COLO668 (cell line): Measurements from ENCODE around the gene FLG2.

ENCODE experiments used
- DNase-seq: peaks from one replicate; lab custom pipeline; 2025; ENCODE audit not compliant: unreplicated experiment; lab: John Stamatoyannopoulos, UW

FLG2 gene

DNA sequence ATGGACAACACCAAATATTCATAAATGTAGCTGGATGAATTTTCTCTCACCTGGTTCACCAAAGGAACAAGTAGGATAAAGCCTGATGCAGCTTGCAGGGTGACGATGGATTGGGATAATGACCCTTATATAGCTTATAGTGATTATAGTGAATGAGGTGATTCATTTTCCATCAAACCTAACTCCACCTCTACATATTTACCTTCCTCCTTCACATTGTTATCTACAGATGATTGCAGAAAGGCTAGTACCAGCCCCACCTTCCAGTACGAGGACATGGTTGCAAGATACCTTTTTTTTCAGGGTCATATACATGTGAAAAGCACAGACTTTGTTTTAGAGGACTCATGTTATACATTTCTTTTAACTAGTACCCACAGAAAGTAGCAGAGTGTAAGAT is at the start of gene FLG2:
FLG2 (minus strand) TSS at position 101 of the 400 bp plus-strand sequence. CDS start 1,122 bp downstream, outside the sequence.
- DNase-seq, result no peak

DNA sequence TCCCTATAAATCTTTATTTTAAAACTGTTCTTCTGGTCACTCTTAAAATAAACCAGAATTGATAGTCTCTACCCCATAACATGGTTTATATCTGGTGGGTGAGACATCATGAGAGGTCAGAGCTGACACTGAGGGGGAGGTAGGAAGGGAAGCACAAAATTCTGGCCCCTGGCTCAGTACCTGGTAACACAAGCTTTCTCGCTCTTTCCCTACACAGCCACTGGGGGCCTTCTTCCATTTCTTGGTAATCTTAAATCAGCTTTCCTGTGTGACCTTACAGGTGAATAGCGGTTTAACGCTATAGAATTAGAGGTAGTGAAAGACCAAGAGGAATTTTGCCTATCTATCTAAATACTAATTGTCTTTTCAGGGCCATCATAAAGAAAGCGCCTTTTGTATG is 48.9 kb upstream of the FLG2 start:
- DNase-seq, result no peak

DNA sequence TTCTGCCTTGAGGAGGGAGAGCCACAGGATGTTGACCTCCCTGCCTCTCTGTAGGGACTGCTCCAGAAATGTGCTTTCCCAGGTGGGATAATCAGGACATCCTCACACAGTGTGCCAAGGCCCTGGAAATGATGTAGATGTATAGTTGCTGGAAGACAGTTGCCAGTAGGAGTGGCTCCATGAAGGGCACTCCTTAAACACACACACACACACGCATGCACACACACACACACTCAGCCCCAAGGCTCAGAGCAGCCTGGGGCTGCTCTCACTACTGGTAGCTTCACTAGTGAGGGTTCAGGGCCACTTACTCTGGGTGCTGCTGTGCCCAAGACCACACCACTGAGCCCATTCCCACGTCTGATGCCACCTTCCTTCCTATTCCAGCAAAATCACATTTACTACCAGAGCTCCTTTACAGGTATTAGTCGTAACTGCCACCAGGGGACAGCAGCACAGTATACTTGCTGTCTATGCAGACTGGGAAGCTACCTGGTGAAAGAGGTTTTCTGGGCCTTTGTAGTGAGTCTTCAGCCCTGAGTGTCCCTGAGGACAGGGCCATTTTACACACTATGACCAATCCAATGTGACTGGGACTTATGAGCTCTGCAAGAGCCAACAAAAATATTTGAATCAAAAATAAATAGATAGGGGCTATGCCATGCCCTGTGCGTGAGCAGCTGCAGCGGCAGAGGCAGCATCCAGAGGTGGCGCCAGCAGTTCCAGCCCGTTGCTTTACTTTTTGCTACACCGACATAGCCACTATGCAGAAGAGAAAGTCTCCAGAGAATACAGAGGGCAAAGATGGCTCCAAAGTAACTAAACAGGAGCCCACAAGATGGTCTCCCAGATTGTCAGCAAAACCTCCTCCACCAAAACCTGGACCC is 39.2 kb upstream of the FLG2 start:
- DNase-seq, result no peak

DNA sequence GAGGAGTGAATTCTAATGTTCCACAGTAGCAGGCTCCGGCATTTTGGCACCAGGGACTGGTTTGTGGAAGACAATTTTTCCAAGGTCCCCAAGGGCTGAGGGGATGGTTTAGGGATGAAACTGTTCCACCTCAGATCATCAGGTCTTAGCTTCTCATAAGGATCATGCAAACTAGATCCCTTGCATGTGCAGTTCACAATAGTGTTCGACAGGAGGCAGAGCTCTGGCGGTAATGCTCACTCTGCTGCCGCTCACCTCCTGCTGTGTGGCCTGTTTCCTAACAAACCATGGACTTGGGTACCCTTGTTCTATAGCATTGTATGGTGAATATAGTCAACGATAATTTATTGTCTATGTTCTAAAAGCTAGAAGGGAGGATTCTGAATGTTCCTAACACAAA is 37.7 kb upstream of the FLG2 start:
- DNase-seq, result no peak

DNA sequence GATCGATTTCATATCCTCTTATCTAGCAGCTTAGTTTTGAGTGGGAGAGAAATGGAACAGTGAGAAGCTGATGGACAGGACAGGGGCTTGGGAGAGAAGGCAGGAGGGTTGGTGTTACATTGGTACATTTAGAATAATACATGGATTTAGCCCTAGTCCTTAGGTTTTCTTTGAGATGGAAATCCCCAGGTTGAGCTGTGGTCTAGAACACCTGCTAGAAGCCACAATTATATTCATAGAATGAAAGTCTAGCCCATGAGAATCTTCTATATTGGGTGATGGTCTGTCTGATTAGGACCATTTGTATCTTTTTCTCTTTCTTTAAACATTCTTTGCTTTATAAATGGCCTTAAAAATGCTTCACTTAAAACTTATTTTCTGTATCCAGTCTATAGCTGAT is 34.3 kb upstream of the FLG2 start:
- DNase-seq, result no peak

DNA sequence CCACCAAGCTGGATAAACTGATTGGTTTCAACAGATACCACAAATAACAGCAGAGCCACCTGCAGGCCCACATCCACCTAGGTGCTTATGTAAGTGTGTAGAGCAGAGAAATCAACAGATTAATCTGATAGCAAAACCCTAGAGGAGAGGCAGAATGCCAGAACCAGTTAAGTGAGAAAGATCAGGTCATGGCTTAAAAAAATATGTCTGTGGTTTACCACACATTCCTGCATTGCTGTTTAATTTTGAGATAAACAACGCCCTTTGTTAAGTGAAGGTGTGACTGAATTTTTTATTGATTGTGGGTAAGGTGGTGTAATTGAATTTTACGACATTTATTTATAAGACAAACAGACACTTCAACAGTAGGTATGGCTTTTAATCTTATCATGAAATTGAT is 33.1 kb upstream of the FLG2 start:
- DNase-seq, result no peak

DNA sequence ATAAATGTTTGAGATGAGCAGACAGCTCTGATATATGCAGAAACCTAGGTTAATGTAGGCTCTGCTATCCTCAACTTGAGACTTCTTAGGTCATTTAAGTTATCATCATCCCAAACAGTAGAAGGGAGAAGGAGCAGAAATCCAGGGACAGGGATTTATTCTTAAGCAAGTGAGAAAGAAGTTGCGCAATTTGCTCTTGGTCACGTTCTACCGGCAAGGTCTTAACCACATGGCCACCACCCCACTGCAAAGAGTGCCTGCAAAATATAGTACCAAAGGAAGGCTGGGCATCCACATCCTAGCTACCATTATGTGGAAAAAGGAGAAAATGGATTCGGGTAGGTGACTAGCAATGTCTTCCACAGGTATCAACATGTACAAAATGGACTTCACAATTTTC is 29.1 kb upstream of the FLG2 start:
- no peak for DNase-seq

DNA sequence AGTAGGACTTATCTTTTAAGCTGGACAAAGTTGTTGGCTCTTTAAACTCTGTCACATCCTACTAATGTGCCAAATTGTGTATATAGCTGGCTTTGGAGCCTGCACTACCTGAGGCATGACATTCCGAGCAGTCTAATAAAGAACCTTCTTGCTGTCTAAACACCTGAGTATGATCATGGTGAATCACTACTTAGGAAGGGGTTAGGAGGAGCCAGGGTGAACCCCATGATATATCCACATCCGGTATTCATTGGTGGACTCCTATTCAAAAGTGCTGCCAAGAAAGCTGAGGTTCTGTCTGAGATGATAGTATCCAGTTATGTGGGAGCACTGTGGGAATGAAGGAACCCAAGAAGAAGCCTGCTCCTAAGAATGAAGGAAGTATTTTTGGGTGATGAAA is 27.1 kb upstream of the FLG2 start:
- DNase-seq, result no peak

DNA sequence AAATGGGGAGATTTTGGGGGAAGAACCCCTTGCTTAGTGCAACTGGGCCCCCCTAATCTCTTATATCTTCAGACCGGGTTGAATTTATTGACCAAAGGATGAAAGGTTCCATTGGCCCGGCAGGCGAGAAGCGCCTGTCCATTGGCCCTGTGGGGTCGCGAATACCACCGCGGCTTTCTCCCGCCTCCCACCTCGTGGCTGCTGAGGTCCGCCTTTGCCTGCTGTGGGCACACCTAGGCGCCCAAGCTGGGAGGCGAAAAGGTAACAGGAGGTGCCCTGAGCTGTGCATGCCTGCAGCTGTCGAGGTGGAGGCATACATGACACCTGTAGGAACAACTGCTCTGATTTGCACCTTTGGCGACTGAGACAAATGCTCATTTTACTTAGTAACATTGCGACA is 21.1 kb upstream of the FLG2 start:
- DNase-seq, result no peak

DNA sequence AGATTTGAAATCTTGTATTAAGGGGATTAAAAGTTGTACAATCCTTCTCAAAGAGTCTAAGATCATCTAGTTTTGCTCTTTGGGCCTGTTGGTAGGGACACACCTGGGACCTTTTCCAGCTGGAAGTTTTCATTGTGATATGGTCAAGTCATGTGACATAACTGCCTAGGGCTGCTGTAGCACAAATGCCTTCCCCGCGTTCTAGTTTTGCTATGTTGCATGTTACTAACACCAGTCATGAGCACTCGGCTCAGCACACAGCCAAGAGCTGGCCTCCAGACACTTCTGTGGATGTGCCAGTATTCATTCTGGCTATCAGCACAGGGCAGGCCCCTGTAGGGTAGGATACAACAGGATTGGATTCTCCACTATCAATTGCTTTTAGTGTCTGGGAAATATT is 14.6 kb upstream of the FLG2 start:
- DNase-seq, result no peak

DNA sequence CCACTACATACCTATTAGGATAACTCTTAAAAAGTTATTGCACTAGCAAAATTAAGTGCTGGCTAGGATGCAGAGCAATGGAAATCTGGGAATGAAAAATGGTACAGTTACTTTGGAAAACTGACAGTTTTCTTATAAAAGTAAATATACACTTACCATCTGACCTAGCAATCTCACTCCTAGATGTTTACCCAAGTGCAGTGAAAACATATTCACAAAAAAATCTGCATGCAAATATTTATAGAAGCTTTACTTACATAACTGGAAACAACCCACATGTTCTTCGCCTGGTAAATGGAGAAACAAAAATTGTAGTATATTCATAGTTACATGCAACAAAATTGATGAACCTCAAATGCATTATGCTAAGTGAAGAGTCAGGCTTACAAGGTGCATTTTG is 12.9 kb upstream of the FLG2 start:
- no peak for DNase-seq

DNA sequence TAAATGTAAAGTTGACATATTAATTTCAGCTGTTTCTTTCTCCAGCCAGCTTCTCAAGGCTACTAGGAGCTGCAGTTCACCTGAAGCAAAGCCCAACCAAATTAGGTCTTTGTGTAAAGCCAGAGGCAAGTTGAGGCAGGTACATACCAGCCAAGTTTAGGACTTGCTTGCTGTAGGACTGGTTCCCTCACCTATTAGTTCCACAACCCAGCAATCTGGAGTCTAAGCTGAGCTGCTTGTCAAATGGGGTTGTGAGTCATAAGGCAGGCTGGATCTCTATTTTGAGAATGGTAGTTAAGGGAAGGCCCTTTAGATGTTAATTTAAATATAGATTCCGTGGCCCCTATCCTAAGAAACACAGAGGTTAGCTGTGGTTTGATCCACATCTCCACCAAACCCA is 7.6 kb upstream of the FLG2 start:
- no peak for DNase-seq

DNA sequence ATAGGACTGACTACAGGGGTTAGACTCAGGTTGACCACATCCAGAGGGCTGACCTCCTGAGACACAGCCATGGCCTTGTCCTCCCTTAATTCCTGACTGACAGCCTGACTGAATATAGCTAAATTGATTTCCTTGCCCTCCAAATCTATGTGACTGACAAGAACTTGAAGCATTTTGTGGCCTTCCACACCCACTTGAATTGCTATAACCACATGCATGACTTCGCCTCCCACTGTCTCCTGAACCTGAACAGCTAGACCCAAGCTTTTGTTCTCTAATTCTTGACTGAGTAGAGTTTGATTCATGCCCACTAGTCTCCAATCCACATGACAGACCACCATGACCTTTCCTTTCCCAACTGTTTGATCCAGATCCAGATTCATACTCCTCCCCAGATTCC is 3.1 kb downstream of the FLG2 start:
- DNase-seq, result no peak

DNA sequence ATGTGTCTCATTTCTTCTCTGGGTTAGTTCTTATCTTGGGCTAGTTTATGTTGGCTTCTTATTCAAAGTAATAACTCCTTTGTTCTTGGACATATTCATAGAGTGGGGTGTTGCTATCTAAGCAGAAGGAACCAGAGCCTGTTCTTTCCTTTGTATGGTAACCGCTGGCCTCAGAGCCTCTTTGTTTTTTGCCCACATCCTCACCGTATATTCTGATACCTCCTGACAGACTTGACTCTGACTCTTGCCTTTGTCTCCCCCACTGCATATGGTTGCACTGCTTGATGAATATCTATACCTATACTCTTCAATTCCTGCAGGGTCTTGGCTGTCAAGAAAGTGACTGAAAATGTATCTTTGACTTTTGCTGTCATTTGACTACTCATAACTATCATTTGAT is 10.2 kb downstream of the FLG2 start:
- DNase-seq, result no peak

DNA sequence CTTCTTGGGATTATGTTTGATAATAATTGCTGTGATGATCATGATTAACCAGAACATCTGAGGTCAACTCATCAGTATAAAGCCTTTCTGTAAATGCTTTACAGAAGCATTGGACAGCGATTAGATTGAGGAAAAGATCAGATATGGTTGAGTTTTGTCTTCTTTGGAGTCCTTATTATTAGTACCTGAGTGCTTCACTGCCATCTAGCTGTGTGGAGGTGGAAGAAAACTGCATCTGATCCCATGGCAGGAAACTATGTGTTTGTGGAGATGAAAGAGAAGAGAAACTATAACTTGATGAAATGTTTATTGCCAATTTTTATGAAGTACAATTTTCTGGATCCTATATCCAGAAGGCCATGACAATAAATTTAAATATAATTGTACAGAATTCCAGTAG is 11.4 kb downstream of the FLG2 start:
- DNase-seq, result no peak

DNA sequence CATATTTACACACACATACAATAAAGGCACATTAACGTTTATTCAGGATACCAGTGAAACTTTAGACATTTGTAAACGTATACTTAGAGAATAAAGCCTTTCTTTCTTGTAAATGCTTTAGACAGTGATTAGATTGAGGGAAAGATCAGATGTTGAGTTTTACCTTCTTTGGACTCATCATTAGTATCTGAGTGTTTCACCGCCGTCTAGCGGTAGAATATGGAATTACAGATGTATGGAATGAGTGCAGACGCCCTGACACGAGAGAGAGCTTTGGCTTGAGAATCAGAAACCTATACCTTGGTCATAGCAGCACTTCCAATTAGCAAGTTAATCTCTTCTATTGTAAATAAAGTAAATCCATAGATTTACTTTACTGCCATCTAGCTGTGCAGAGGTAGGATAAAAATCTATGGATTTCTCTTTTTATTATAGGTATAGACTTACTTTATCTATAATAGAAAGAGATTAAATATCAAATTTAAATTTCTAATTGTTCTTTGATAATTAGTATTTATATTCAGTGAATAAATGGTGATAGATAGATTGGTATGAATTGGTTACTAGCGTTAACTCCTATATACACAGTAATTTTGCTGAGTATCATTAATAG is 12.6 kb downstream of the FLG2 start:
- DNase-seq, result peak; percentile 39

DNA sequence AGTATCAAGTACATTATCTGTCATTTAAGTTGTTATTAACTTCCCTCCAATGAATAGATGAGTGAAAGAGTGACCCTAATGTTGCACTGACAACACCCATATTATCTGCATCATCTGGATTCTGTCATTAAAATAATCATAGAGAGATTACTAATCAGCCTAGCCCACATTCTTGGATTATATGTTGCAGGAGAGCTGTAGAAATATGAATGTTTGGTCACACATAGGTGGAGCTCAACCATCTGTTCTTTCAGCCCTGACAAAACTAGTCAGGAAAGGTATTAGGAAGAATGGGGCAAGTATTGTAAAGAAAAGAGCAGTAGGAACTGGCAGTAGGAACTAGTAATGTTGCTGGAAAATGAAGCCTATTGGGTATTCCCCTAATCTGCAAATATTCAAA is 15.4 kb downstream of the FLG2 start:
- no peak for DNase-seq

DNA sequence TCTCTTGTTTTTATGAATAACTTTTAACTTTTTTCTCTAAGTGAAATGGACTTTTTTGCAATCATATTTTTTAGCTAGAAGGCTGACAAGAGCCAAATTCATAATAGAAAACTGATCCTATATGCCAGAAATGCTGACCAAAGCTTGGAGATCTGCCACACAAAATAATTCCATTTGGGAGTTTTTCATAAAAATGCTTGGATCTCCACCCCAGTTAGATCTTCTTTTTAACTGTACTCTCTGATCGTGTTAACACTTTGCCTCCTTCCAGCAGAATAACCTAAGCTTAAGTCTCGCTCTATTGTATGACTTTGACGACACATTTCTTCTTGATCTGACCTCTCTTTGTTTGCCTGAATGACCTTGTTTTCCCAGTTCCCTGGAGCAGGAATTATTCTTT is 16.8 kb downstream of the FLG2 start:
- DNase-seq, result no peak

DNA sequence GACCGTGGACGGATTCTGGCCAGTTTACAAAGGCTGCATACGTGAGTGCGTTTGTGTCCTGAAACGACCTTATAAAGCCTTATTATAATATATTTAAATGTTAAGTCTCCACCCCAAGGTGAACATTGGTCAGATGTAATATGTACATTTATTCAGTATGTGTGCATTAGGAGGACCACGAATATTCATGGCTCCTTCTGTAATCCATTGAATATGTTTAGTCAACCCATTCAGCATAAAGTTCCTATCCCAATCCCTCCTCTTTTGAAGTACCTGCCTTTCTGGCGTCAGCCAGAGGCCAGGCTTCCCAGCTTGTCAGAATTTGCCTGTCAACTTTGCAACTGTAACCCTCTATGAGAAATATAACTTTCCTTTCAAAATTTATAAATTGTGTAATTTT is 24.4 kb downstream of the FLG2 start:
- no peak for DNase-seq

DNA sequence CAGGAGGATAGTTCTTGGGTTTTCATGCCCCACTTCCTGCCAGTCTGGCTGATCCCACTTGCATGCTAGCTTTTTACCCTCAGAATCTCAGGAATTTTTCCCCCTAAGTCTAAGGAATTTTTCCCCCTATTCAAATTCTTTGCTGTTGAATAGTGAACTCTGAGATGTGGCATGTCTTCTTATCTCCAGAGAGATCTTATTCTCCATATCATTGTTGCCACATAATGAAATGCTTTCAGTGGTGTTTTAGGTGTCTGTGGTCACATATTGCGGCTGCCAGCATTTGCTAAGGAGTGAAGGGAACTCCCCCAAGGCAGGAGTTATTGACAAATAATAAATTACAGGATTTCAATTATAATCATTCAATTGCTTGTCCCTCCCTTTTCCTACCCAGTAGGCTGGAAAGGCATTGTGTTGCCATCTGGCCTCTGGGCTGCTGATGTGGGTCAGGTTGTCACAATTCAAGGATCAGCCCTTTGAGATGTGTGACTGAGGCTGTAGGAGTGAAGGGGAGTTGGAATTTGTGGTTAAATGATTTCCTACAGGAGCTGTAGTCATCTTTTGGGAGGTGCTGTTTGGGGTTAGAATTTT is 30.9 kb downstream of the FLG2 start:
- DNase-seq, result no peak

DNA sequence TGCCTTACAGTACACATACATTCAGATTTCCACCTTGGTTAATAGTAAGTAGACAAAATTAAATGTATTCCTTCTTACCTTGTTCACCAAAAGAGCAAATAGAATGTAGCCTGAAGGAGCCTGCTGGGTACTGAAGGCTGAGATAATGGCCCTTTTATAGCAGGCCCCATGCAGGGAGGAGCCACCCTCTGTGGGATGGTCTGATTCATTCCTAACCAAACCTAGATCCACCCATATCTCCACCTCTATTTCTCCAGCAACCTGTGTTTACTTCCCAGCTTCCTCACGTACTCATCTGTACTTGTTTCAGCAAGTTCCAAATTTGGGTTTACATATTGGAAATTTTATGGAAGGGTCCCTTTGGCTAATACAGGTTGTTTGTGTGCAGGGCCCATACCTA is 34.7 kb downstream of the FLG2 start, which contains the start of gene FLG:
FLG (minus strand) TSS at position 129 of the 400 bp plus-strand sequence. CDS start 9,783 bp downstream, outside the sequence.
- no peak for DNase-seq

DNA sequence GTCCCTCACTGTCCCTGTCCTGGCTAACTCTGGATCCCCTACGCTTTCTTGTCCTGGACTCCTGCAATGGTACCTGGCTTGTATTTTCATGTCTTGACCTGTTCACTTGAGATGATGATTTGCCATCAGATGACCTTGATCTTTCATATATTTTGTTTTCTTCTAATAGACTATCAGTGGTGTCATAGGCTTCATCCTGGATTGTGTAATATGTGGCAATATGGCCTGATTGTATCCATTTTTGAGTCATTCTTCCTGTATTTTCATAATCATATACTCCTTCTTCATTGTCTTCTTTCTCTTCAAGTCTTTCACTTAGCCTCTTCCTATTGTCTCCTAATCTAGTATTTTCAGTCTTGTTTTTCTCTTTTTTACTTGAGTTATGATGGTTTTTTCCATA is 45.8 kb downstream of the FLG2 start:
- DNase-seq, result no peak
